ENCODE data around the gene HINT3.
"Not testable (repeated sequence)": the region's sequence is repeated elsewhere in the genome, so short reads cannot be mapped to it uniquely, and the experiment has no call there.

Gene HINT3

DNA sequence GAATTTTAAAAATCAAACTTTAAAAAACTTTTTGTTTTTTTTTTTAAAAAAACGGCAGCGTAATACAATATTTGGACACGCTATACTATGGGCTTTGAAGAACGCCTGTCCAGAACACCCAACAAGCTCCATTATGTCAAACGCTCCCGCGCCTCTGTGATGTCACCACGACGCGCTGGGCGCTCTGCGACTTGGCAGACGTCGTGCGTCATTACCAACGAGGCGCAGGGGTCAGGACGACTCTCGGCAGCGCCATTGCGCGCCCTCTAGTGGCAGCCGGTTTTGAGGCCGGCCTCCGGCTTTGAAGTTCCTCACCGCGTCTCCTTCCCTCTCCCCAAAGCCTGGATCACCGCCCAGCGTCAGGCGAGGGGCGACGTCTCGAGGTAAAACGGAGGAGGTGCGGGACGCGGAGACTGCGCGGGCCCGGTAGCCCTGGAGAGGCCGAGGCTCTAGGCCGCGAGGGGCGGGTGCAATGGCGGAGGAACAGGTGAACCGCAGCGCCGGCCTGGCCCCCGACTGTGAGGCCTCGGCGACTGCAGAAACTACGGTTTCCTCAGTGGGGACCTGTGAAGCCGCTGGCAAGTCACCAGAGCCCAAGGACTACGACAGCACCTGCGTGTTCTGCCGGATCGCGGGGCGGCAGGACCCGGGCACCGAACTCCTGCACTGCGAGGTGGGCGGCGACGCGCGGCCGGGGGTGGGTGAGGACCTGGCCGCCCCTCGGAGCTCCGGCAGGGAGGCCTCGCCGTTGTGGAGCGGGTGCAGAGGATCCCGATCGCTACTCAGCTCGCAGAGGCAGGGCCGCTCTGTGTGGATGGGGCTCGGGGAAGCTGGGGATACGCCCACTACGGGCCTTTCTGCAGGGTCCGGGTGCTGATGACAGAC, at the start of gene HINT3:
TSS of gene HINT3 (plus strand) at position 265 of the 885 bp plus-strand sequence. CDS start at position 473, 208 bp downstream.
- DNase-seq, result peak; percentile 99

DNA sequence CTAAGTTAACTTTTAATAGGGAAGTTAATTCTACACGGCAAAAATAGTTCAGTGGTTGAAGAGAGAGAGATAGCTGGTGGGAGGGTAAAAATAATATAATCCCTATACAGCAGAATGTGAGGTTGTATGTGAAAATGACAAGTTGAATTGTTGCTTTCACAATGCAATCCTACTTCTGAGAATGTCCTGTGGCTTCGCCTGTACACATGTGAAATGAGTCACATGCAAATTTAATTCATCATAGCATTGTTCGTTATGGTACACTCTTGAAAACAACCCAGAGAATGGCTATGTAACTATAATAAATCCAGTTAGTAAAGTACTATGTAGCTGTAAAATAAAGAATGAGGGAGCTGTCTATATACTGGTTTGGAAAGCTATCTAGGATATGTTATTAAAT, 46.0 kb upstream of the HINT3 start:
- DNase-seq, result no peak

DNA sequence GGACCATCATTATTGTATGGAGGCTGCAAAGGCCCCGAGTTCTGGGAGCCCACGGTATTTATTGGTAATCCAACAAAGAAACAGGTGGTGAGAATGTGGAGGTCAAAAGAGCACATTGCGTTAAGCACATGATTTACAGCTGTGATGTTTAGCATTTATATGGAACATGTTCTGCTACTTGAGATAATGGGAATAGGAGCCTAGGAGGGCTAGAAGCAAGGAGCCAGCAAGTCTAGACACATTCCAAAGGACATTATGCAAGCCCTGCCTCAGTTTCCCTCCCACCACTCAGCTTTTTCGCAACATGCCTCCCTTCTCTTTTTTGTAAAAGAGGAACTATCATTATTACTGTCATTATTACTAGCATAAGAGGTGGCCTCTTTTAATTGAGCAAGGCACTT, 45.5 kb upstream of the HINT3 start:
- DNase-seq, result not testable (repeated sequence)

DNA sequence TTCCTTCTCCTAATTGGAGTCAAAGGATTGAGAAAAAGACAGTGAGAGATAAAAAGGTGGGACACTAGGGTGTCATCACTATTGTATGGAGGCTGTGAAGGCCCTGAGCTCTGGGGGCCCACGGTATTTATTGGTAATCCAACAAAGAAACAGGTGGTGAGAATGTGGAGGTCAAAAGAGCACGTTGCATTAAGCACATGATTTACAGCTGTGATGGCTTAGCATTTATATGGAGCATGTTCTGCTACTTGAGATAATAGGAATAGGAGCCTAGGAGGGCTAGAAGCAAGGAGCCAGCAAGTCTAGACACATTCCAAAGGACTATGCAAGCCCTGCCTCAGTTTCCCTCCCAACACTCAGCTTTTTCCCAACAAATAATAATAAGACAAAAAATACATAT, 44.1 kb upstream of the HINT3 start:
- not testable (repeated sequence) for DNase-seq

GRCh38 chr6:125913145-125913544, 43.4 kb upstream of the HINT3 start:
- no peak for DNase-seq

DNA sequence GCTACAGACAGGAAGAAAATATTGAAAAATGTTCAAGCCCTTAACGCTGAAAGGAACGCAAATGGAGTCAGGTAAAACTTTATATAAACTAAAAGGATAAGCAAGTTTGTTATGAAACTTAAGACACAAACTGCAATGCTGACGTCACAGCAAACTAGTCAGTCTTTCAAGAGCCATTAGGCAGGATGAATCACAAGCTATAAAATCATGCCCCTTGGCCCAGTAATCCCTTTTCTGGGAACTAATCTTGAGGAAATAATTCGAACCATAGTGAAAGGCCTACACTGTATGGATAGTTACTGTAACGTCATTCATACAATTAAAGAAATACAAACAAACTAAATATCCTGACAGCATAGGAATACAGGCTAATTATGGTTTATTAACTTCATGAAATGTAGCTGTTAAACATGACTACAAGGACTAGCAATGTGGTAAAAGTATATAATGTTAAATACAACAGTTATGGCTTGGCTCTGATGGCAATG, 42.7 kb upstream of the HINT3 start:
- DNase-seq, result no peak

GRCh38 chr6:125918230-125918629, 38.3 kb upstream of the HINT3 start:
- no peak for DNase-seq

DNA sequence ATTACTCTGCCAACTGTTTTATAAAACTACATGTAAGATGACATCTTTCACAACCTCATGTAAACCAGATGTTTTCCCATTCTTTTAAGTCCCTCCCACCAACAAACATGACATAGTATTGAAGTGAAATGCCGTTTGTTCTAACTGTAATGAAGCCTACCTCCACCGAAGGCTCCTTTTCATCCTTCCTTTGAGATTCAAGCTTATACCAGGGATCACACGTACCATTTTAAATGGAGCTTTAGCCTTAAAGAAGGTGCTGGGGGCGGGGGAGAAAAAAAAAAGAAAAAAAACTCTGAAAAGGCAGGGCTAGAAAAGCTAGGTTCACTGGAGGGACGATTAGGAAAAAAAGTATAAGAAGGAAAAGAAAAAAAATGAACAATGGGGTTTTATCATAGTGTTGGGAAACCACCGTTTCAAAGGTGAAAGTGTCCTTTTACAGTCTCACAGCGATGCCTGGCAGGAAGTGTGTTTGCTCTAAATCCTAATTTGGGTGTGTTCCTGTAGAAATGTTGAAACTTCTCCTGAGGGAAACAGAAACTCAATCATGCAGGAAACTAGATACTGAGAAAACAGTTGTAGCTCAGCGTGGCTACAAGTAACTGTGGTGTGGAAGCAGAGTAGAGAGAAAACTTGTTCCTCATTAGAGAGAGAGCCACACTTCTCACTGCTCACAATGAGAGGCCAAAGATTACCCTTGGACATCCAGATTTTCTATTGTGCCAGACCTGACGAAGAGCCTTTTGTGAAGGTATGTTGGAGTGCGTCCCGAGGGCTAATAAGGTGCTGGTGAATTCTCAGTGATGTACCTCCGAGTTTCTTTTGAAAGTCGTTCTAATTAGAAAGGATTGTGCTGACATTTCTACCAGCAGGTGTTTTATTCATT, 37.6 kb upstream of the HINT3 start:
- DNase-seq, result peak; percentile 26

DNA sequence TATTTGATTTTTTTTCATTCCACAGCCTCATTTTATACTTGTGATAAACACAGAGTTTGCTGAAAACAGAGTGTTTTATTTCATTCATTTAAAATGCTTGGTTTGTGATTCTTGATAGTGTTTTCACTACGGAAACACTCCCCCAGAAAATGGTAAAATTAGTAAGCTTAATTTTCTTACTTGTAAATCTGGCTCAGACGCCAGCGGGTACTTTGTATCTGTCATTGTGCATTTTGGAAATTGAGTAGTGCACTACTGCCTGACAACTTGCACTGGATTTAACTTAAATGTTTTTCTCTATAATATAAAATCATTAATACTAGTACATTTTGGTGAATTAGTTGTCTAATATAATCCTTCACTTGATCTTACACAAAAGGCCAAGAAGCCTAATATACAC, 37.0 kb upstream of the HINT3 start:
- DNase-seq, result no peak

DNA sequence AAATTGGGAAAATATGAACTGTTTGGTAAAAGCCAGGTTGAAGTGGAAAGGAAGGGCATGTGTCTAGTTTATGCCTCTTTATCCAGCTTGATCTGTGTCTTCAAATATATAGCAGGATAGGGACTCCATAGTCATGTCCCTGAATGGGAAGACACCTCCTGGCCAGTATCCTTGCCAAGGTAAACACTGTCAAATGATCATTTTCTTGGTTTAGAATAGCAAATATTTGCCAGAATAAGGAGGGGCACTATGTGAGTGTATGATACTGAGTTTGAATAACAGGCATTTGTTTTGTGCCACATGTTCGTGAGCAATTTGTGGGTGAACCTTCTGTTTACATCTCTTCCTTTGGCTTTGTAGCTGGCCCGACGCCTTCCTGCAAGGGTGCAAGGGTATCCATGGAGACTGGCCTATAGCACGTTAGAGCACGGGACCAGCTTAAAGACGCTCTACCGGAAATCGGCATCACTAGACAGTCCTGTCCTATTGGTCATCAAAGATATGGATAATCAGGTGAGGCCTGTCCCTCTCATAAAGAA, 34.2 kb upstream of the HINT3 start:
- no peak for DNase-seq

GRCh38 chr6:125923366-125923877, 33.1 kb upstream of the HINT3 start:
- DNase-seq, result no peak

DNA sequence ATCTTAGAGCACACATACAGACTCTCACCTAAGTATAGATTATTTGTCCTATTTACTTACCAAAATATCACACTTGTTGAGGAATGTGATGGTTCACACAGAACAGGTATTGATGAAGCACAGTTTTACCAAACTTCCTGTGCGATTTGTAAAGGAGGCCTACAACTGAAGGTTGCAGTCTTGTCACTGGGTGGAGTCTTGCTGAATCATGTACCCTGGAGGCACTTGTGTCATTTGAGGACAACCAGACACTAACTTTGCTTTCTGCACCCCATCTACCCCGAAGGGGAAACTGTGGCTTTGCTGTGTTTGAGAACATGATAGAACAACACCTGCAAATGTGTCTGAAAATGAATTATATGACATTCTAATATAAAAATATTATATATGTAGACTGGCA, 32.4 kb upstream of the HINT3 start:
- DNase-seq, result no peak

DNA sequence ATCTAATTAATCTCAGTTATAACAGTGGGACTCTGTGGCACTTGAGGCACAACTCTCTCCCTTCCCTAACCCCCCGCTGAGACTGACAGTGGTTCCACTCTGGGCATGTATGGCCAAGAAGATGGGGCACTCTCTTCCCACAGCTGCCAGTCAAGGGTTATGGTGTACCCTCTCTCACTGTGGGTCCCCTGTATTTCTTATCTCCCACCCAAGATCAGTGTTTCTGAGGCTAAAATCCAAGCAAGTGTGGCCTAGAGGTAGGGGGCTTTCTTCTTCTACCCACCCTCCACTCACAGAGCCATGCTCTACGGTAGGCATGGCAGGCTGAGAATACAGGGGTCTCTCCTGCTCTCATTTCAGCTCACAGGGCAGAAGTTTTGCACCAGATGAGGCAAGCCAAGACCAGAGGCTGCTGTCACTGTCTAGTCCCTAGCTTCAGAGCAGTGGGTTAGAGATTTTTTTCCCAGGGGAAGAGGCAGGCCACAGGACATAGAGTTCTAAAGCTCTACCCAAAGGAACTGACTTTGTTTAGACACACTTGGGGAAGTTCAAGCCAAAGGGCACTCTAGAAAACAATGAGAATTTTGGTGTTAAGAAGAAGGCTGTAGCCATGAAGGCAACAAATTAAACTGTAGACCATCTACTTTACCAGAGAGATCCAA, 31.7 kb upstream of the HINT3 start:
- DNase-seq, result no peak

DNA sequence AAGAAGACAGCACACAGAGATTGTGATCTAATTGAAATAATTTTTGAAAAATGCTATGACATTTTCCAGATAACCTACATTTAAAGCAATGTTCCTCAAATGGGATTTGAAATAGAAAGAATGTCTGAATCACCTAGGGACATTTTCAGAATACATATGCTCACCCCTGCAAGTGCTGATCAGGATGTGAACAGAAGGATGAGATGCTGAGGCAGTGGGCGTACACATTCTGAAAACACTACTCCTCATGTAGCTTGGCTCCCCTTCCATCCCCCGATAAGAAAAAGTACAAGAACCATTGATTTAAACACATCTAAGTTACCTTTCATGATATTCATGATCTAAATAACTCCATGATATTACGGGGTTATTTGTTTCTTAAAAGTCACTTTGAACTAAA, 29.9 kb upstream of the HINT3 start:
- DNase-seq, result no peak

DNA sequence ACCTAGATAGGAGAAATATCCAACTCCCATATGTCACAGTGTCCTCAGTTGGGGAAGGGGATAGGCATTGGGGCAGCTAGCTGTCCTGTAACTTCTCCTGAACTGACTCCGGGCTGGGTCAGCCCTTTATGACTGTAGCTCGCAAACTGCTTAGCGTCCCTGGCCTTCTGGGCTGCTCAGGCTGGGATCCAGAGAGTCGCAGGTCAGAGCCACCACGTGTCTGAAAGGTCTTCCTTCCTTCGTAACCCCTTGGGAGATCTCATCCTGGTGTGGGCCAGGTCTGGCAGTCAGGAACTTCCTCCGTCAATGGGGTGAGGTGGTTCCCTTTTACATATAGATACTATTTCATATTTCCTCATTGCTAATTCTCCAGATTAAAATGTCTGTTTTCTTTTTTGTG, 28.8 kb upstream of the HINT3 start:
- DNase-seq, result no peak

DNA sequence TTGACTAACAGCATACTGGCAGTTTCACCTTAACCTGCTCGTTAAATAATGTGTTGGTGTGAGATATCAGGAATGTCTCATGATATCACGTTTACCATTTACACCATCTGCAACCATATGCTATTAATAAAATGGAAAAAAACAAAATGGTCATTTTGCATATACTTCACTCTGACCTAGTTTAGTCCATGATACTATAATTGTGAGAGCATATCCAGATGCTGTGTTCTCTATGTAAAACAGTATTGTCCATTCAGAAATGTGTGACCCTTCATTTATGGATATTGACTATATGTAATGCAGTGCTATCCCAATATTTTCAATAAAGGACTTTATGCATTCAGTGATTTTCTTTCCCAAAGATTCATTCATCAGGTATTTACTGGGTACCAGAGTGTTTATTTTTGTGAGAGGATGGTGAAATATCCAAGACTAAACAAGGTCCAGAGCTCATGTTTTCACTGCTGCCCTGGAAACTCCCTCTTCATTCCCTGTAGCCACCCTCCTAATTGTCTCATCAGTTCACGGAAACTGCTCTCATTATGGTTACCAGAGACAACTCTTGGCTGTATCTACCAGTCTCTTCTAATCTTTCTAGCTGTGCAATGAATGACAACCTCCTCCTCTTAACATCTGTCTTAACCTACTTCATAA, 25.7 kb upstream of the HINT3 start:
- no peak for DNase-seq

- DNase-seq, result no peak
Measured at GRCh38 chr6:125931733-125932450, 24.7 kb upstream of the HINT3 start.

DNA sequence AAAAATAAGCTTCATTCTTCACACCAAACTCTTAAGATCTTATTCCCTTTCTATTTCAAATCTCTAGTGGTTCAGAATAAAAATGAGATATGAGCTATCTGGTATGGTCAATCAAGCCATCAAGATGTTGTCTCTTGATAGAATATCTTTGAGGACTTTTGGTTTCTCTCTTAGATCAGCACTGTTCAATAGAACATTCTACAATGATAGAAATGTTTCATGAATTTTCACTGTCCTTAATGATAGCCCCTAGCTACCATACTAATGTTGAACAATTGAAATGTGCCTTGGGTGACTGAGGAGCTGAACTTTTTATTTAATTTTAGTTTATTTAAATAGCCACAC, 24.1 kb upstream of the HINT3 start:
- DNase-seq, result no peak

GRCh38 chr6:125935520-125935919, 21.1 kb upstream of the HINT3 start:
- DNase-seq, result not testable (repeated sequence)

DNA sequence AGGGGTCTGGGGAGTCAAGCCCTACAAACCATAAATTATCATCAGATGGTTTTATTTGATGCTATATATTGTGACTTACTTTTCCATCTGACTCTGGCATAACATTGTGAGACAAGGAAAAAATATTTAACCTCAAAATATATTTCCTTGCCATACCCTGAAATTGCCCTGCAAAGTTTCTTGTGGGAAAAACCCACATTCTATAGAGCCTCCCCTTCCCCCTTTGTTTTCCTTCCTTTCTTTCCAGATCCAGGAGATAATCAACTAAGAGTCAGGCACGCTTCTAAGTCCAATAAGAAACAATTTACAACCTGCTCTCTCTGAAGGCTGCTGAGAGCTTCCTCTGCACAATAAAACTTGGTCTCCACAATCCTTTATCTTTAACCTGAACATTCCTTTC, 17.5 kb upstream of the HINT3 start:
- DNase-seq, result no peak

DNA sequence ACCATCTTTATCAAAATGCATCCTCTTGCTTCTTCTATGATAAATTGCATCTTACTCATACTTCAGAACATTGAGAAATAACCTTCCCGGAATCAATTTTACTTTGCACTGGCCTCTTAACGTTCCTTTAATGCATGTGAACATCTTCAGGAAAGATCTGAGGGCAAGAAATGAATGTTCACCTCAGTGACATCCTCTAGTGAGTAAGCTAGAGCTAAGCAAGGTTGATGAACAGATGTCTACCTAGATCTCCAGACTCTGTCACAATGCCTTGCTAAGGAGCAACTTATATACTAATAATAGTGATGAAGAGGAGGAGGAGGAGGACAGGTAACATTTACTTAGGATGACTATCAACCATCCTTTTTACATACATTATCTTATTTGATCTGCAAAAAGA, 16.8 kb upstream of the HINT3 start:
- no peak for DNase-seq
